Activated naive CD4-positive, alpha-beta T cell treated with Interleukin-2 at 50 U/mL for 16 hours (primary cell): ENCODE data around the gene JMY.
A peak's percentile ranks its signal among the peaks of the same experiment; 100 is the strongest.
"Not testable (repeated sequence)": the region's sequence is repeated elsewhere in the genome, so short reads cannot be mapped to it uniquely, and the experiment has no call there.

Experiments used
- DNase-seq: peaks from one replicate; pipeline ENCODE4 v3.0.0-alpha.2; 2020

The JMY gene

GRCh38 chr5:79236970-79237739 is 1.2 kb downstream of the JMY start:
- peak; percentile 44 for DNase-seq

- DNase-seq, result no peak
These were observed 2.0 kb downstream of the JMY start for GRCh38 chr5:79237740-79238560.

GRCh38 chr5:79240561-79240960 is 4.6 kb downstream of the JMY start:
- DNase-seq, result no peak

GRCh38 chr5:79241535-79241979 is 5.6 kb downstream of the JMY start:
- no peak for DNase-seq

GRCh38 chr5:79242242-79243039 is 6.5 kb downstream of the JMY start:
- DNase-seq, result no peak

- no peak for DNase-seq
These were observed 7.3 kb downstream of the JMY start for GRCh38 chr5:79243224-79243623.

GRCh38 chr5:79254067-79254466 is 18.1 kb downstream of the JMY start:
- not testable (repeated sequence) for DNase-seq

- DNase-seq, result peak; percentile 16
These were observed 20.0 kb downstream of the JMY start for GRCh38 chr5:79255786-79256557.

- DNase-seq, result no peak
These were observed 20.6 kb downstream of the JMY start for GRCh38 chr5:79256563-79256962.

GRCh38 chr5:79257314-79257713 is 21.4 kb downstream of the JMY start:
- no peak for DNase-seq

DNA sequence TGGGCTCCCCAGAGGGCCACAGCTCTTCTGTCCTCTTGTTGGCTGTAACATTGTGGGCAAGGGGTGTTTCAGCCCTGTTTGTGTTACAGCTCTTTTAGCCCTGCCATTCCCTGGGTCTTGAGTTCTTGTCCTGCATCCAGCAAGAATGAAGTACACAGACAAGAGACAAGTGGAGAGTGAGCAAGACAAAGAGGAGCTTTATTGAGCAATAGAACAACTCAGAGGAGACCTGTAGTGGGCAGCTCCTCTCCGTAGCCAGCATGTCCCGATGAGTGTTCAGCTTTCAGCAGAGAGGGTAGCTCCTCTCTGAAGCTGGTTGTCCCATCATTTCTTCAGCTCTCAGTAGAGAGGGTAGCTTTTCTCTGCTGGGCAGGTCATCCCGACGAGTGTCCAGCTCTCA is 22.9 kb downstream of the JMY start:
- DNase-seq, result no peak

DNA sequence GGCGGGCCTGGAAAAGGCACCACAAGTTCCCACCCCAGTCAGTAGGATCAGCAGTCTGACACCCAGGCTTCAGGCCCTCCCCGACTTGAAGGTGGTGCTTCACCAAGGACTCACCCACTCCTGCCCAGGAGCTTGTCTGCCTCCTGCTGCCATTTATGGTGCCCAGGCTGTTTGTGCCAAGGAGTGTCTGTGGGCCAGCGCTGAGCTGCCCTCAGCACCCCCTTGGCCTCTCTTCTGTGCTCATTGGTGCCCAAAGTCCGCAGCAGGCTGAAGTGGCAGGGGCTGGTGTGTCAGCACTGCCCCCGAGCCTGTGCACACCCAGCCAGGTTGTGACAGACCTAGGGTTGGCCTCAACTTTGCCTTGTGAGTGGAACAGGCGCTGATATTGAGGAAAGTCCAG is 23.5 kb downstream of the JMY start:
- DNase-seq, result no peak

- DNase-seq, result no peak
These were observed 23.9 kb downstream of the JMY start for GRCh38 chr5:79259810-79260209.

- no peak for DNase-seq
These were observed 26.0 kb downstream of the JMY start for GRCh38 chr5:79261897-79262296.

DNA sequence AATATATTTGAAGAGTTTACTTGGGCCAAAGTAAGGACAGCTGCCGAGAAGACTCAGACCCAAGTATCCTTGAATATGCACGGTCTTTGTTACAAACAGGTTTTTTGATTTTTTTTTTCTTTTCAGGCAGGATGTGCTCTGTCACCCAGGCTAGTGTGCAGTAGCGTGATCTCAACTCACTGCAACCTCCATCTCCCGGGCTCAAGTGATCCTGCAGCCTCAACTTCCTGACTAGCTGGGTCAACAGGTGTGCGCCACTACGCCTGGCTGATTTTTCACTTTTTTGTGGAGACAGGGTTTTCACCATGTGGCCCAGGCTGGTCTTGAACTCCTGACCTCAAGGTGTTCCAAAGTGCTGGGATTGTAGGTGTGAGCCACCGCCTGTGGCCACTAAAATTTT is 27.4 kb downstream of the JMY start:
- no peak for DNase-seq

GRCh38 chr5:79267180-79267579 is 31.2 kb downstream of the JMY start:
- no peak for DNase-seq

- no peak for DNase-seq
These were observed 33.8 kb downstream of the JMY start for GRCh38 chr5:79269733-79270166.

- no peak for DNase-seq
These were observed 37.4 kb downstream of the JMY start for GRCh38 chr5:79273341-79273740.

- DNase-seq, result no peak
These were observed 48.9 kb downstream of the JMY start for GRCh38 chr5:79284846-79285245.

DNA sequence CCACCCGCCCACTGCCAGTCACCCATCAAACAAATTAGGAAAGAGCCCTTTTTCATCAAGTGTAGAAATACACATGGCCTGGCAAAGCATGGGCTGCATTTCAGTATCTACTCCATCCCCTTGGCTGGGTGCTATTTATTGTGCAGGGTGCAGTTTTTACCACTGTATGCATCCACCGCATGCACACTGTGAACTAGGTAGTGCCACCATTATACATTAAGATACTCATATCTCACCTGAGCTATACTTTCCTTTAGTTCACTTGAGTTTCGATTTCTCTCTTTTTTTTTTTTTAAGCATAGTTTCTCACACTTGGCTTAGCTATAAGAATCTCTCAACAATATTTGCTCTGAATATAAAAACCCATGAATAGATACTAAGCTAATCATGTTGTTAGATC is 49.4 kb downstream of the JMY start:
- DNase-seq, result no peak

GRCh38 chr5:79285833-79286232 is 49.9 kb downstream of the JMY start:
- no peak for DNase-seq

- DNase-seq, result no peak
These were observed 51.4 kb downstream of the JMY start for GRCh38 chr5:79287380-79287779.

DNA sequence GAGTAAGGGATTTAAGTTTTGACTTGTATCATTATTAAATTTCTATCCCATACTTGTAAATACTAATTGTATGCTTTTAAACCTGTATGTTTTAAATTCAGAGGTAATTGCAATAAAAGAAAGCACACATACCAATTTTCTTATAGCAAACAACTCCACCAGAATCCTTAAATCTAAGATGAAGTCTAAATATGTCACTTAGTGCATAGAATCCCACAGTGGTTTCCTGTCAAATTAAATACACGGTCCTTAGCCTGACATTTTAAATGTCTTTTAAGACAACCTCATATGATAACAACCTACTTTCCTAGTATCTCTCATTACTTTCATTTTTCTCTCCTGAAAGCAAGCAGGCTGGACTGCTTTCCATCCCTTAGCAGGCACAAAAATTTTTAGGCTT is 52.0 kb downstream of the JMY start:
- no peak for DNase-seq
